Measurements from ENCODE around the gene ZBTB1. TPM values are rescaled to one million over a fixed set of nuclear protein-coding genes. Genes with fewer than 3 reads are reported as not detected.

Gene ZBTB1
- total RNA-seq, 1 experiment from 2014 or later: 37.8 TPM

DNA sequence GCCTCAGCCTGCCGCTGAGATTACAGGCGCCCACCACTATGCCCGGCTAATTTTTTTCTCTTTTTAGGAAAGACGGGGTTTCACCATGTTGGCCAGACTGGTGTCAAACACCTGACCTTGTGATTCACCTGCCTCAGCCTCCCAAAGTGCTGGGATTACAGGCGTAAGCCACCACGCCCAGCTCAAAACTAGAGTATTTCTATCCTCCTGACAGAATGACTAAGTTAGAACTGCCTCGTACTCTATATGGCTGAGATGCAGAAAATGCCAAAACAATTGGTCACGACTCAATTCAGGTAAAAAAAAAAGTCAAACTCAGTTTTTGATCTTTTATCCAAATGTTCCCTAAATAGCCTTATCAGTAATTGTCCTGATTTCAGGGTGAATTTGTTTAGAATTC is 28.1 kb upstream of the ZBTB1 start:
- Mint-ChIP-seq H3K4me3 (no peak overlapping the region), H3K27ac (no peak overlapping the region)

More for the DNA sequence above, 28.1 kb upstream of the ZBTB1 start:
- H3K9me3 Mint-ChIP-seq: no peaks in the 10 kb centered on the region
- Histone ChIP-seq H3K27ac (ENCODE audit: insufficient read length, low read depth, low read length) (no peak overlapping the region), H3K23me2 (ENCODE audit: insufficient read length, low read depth, low read length, poor library complexity, severe bottlenecking) (no peaks in the 10 kb centered on the region), H3K18ac (ENCODE audit: insufficient read length, low read depth, low read length) (no peak overlapping the region), H3K79me2 (ENCODE audit: insufficient read depth, low read length) (no peaks in the 10 kb centered on the region), H3K23ac (ENCODE audit: insufficient read length, low read depth, low read length) (no peak overlapping the region), H3K4ac (ENCODE audit: low read depth, low read length) (no peak overlapping the region), H3T11ph (ENCODE audit: low read length) (no peak overlapping the region), H3K27me3 (ENCODE audit: insufficient read depth, low read length) (no peaks in the 10 kb centered on the region), H2BK15ac (ENCODE audit: low read depth, low read length) (no peak overlapping the region), H3K79me1 (ENCODE audit: insufficient read depth, low read depth, low read length, poor library complexity, severe bottlenecking) (no peaks in the 10 kb centered on the region), H2BK120ac (ENCODE audit: low read depth, low read length, poor library complexity, severe bottlenecking) (no peak overlapping the region), H4K8ac (replicated peaks; ENCODE audit: insufficient read length, low read depth, low read length) (no peak overlapping the region), H3K9me3 (ENCODE audit: control insufficient read depth, low read depth, low read length) (no peaks in the 10 kb centered on the region), H3K4me1 (ENCODE audit: insufficient read depth, low read length) (no peaks in the 10 kb centered on the region), H4K91ac (ENCODE audit: insufficient read length, low read depth, low read length) (no peak overlapping the region), H3K4me2 (ENCODE audit: insufficient read depth, insufficient read length, low read length) (no peak overlapping the region), H2AFZ (ENCODE audit: low read length) (no peak overlapping the region), H3K56ac (ENCODE audit: insufficient read length, low read depth, low read length) (no peak overlapping the region), H3K14ac (ENCODE audit: insufficient read depth, low read length) (no peak overlapping the region), H2BK12ac (ENCODE audit: insufficient read length, low read depth, low read length) (no peak overlapping the region), H2BK5ac (ENCODE audit: insufficient read length, low read length) (no peak overlapping the region), H3K9ac (ENCODE audit: extremely low read depth, insufficient read length, low read length) (no peak overlapping the region), H4K5ac (ENCODE audit: insufficient read length, low read depth, low read length) (no peak overlapping the region), H2AK5ac (ENCODE audit: insufficient read length, low read length) (no peak overlapping the region), H4K20me1 (ENCODE audit: control insufficient read depth, insufficient read depth, insufficient read length) (no peaks in the 10 kb centered on the region), H2BK20ac (ENCODE audit: low read depth, low read length, poor library complexity, severe bottlenecking) (no peak overlapping the region)
- H3K36me3 Mint-ChIP-seq (ENCODE audit: insufficient read depth in 1 of 3, low read depth in 3 of 3): peaks cover 0 to under 1% (median 0%) of the 10 kb centered on the region in 3 experiments; a peak in 3 of 7 replicates
- TF ChIP-seq CTCF (conservative IDR thresholded peaks at IDR 0.05): no peak
- H3K27me3 Mint-ChIP-seq (ENCODE audit: low read depth): no peaks in the 10 kb centered on the region
- no CpG with 5 or more reads among the region's 8 CpGs for WGBS (ENCODE audit: extremely low coverage, insufficient read length, low lambda C conversion rate)
- H3K4me1 Mint-ChIP-seq: peaks cover 6 to 11% of the 10 kb centered on the region in 2 experiments
- no peak for DNase-seq
